AG08395 (cell line): ENCODE data around the gene SH2B2.
"Not testable (repeated sequence)": the region's sequence is repeated elsewhere in the genome, so short reads cannot be mapped to it uniquely, and the experiment has no call there.

ENCODE experiments used
- DNase-seq: peaks from one replicate; pipeline ENCODE4 v3.0.0; 2012; ENCODE audit warnings: mixed read lengths, low spot score

SH2B2 gene

DNA sequence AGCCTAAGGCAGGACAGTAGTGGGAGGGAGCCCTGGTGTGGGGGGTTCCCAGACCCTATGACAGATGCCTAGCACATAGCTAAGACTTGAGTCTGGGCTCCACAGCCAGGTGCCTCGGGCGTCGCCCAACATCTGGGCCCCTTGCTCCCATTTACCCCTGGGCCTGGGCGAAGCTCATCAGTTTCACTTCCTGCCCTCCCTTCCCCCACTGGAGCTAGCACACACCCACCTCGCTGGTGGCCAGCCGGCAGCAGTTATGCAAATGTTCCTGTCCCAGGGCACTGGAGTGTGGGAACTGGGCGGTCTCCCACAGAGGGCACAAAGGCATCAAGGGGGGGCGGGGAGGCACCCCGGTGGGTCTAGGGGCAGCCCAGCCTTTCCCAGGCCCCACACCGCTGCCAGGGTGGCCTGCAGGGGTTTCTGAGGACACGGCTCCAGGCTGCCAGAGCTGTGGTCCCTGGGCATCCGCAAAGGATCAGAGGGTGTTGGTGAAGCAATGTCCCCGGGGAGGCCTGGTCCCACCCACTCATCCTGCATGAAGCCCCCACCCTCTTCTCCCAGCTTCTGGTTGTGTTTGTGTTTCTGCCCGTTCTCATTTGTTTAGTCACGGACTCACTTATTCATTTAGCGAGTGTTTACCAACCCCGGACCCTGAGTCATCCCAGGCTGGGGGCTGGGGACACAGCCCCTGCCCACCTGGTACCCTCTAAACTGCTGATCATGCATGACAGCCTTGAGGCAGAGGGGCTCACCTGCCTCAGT is 20.4 kb downstream of the SH2B2 start:
- peak; percentile 35 for DNase-seq

GRCh38 chr7:102310414-102310815 is 23.7 kb downstream of the SH2B2 start:
- DNase-seq: no peak

DNA sequence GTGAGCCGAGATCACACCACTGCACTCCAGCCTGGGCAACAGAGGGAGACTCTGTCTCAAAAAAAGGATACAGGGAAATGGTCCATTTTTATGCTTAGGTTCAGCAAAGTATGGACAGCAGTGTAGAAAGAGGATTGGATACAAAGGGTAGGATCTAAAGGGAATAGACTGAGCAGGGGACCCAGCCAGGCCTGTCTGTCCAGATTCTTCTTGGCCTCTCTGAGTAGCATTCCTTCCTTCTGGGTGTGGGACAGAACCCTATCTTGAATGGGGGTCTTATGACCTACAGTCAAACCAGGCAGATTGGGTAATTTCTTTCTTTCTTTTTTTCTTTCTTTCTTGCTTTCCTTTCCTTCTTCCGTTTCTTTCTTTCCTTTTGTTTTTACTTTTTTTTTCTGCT is 25.6 kb downstream of the SH2B2 start:
- no peak for DNase-seq

GRCh38 chr7:102313997-102314780 is 27.5 kb downstream of the SH2B2 start:
- DNase-seq: no peak

GRCh38 chr7:102317231-102318059 is 30.8 kb downstream of the SH2B2 start:
- DNase-seq: no peak

DNA sequence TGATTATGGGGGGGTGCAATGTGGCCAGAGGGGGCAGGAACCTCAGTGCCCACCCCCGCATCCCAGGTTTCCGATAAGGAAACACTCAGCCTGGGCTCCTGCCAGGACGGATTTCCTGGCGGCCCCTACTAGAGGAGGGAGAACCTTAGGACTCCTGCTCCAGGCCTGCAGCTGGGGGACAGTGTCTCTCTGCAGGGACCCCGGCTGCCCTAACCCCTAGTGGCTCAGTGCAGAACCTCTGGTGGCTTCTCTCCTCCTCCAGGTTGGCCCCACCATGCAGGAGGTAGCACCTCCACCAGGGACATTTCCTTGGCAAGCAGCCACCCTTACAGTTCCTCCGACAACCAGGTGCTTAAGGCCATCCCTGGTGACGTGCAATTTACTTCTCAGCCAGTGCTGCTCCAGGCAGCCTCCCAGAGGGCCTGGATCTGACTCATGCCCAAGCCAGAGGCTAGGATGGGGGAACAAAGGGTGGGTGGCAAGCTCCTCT is 31.9 kb downstream of the SH2B2 start:
- DNase-seq: no peak

DNA sequence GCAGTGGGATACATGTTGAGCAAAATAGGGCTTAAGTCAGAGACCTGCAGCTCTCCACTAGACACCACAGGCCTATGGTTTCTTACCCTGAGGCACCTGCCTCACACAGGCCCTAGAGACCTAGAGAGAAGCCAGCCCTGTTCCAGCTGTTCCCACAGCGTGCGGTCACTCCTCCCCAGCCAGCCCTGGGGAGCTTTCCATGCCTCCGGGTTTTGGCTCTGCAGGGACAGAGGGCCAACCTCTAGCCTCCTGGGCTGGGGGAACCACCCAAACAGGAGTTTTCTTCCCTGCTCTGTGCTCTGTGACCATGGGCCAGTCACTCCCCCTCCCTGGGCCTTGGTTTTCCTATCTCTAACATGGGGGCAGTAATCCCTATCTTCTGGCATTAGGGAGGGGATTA is 33.0 kb downstream of the SH2B2 start:
- no peak for DNase-seq

GRCh38 chr7:102320181-102320580 is 33.5 kb downstream of the SH2B2 start:
- DNase-seq: peak; percentile 1

GRCh38 chr7:102320601-102321350 is 34.1 kb downstream of the SH2B2 start:
- DNase-seq: peak; percentile 1

DNA sequence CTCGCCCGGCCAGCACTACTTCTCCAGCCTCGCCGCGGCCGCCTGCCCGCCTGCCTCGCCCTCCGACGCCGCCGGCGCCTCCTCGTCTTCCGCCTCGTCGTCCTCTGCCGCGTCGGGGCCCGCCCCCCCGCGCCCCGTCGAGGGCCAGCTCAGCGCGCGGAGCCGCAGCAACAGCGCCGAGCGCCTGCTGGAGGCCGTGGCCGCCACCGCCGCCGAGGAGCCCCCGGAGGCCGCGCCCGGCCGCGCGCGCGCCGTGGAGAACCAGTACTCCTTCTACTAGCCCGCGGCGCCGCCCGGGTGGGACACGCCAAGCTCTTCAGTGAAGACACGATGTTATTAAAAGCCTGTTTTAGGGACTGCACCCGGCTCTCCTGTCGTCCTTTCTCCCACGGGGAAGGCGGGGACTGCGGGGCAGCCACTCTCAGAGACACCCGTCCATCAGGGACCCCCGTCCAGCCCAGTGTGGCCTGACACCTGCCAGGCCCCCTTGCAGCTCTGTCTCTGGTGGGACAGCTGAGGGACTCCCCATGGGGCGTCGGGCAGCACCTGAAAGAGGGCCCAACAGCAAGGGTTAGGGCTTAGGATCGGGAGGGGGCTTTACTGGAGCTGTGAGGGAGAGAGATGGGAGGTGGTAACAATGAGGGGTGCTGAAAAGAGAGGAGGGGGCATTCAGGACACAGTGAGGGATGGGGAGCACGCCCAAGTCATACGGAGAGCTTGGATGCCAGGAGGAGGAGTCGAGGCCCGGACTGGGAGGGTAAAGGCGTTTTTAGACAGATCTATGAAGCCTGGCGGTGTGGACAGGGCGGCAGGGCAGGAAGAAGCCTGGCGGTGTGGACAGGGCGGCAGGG is 34.9 kb downstream of the SH2B2 start:
- DNase-seq: peak; percentile 1

GRCh38 chr7:102322202-102322715 is 35.6 kb downstream of the SH2B2 start:
- DNase-seq: peak; percentile 1

DNA sequence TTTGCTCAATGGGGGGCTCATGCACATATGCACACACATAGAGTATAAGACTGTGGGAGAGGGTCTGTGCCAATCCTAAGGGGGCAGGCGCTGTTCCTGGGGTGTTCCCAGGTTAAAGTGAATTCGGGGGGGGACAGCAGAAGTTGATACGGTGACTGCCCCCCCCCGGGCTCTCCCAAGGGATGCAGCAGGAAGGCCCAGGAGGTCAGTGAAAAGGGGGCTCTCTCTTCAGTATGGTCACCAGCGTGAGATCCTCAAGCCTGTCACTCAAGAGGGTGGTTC is 37.2 kb downstream of the SH2B2 start:
- DNase-seq: peak; percentile 0

DNA sequence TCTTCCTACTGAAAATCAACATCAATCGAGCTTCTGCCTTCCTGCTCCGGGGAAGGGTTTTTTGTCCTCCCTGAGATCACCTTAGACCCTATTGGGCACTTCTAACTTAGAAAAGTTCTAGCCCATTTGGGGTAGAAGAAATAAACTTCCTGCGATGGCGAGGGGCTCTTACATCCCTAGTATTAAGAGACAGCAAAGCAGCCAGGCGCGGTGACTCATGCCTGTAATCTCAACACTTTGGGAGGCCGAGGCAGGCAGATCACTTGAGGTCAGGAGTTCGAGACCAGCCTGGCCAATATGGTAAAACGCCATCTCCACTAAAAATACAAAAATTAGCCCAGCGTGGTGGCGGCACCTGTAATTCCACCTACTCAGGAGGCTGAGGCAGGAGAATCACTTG is 38.4 kb downstream of the SH2B2 start:
- not testable (repeated sequence) for DNase-seq

DNA sequence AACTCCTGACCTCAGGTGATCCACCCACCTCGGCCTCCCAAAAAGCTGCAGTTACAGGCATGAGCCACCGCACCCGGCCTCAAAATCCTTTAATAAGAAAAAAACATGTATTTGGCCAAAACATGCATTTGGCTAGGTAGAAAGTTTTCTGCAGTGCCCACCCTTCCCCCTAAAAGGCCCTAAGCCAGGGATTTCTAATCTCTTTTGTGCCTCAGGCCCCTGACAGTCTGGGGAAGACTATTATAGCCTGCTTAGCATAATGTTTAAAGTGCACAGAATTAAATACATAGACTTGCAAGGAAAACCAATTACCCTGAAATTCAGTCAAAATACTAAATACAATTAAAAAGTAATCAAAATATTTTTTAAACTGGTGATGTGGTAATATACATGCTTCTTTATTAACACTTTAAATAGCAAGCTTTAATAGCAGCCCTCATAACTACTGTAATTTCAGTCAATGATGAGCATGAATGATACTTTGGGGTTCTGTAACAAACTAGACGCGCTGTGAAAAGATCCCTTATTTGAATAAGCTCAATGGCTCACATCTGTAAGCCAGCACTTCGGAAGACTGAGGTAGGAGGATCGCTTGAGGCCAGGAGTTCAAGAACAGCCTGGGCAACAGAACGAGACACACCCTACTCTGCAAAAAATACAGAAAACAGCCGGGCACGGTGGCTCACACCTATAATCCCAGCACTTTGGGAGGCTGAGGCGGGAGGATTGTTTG is 39.7 kb downstream of the SH2B2 start:
- no peak for DNase-seq

DNA sequence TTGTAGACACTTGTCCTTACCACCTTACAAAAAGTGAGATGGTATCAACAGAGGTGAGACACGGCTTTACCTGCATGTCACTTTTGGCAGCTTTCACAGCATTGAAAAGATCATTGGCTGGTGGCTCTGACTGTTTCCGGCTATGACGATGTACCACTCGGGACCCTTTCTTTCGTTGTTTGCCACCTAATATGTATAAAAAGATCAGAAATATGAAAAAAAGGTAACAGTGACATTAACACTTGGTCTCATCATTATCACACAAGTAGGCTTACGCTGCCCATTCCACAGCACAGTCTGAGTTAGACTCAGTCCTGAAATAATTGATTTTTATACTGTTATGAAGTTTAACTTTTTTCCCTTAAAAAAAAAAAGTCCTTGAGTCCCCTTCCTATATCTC is 40.5 kb downstream of the SH2B2 start:
- DNase-seq: not testable (repeated sequence)

GRCh38 chr7:102328863-102329262 is 42.2 kb downstream of the SH2B2 start:
- DNase-seq: not testable (repeated sequence)

GRCh38 chr7:102329366-102329765 is 42.7 kb downstream of the SH2B2 start:
- DNase-seq: not testable (repeated sequence)

DNA sequence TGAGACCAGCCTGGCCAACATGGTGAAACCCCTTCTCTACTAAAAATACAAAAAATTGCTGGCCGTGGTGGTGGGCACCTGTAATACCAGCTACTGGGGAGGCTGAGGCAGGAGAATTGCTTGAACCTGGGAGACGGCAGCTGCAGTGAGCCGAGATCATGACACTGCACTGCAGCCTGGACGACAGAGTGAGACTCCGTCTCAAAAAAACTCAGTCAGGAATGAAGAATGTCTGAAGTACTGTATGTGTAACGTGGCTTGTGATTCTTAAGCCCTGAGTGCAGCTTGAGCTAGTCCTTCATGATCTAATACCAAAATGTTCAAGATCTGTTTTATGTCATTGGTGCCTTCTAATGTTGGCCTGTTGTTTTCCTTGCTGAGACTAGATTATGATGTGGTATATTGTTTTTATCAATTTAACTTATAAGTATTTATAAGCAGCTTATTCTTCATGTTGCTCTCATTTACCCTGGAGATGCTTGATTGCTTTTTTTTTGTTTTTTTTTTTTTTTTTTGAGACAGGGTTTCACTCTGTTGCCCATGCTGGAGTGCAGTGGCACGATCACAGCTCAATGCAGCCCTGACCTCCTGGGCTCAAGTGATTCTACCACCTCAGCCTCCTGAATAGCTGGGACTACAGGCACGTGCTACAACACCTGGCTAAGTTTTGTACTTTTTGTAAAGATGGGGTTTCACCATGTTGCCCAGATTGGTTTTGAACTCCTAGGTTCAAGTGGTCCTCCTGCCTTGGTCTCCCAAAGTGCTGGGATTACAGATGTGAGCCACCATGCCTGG is 44.2 kb downstream of the SH2B2 start:
- not testable (repeated sequence) for DNase-seq

GRCh38 chr7:102335574-102335973 is 48.9 kb downstream of the SH2B2 start:
- not testable (repeated sequence) for DNase-seq
